H1 (cell line): ENCODE results near the gene CNDP2. TPM values are rescaled to one million over a fixed set of nuclear protein-coding genes. Genes with fewer than 3 reads are reported as not detected.

Source experiments
- CTCF ChIA-PET: fragments of 300-600 bp; sonication (Branson Sonifier 250); formaldehyde crosslinking; loops from one replicate; lab custom pipeline; 2021; ENCODE audit not compliant: partially characterized antibody; lab: Charles Lee
- POLR2A ChIA-PET: fragments of 300-600 bp; sonication (Branson Sonifier 250); formaldehyde crosslinking; loops from one replicate; lab custom pipeline; 2021; ENCODE audit warnings: inconsistent platforms; ENCODE audit not compliant: partially characterized antibody; lab: Charles Lee
- DNase-seq, 2 experiments: peaks; one replicate each; pipeline versions ENCODE4 v3.0.0 to v3.0.0-alpha.2; 2010 to 2022; ENCODE audit warnings: low spot score in 2 of 2, low read depth in 1 of 2, mixed read lengths in 1 of 2
- FAIRE-seq: peaks from 2 replicates; lab custom pipeline; 2011; peaks lifted over from hg19 to GRCh38; lab: Jason Lieb, UNC
- H2AFZ ChIP-seq: 2 replicates; pipeline ENCODE4 v1.8.1; 2012; ENCODE audit warnings: low read length, inconsistent platforms
- H2AK5ac ChIP-seq: 2 replicates; pipeline ENCODE4 v1.6.1; 2013; ENCODE audit warnings: low read depth, low read length
- H2BK120ac ChIP-seq: replicated peaks from 2 replicates; pipeline ENCODE3; 2013; ENCODE audit warnings: low read depth, low read length, inconsistent platforms
- H2BK12ac ChIP-seq: 2 replicates; pipeline ENCODE4 v1.6.1; 2013; ENCODE audit warnings: low read depth, low read length
- H2BK15ac ChIP-seq: 2 replicates; pipeline ENCODE4 v1.6.1; 2013; ENCODE audit warnings: low read length
- H2BK20ac ChIP-seq: 2 replicates; pipeline ENCODE4 v1.6.1; 2013; ENCODE audit warnings: low read length
- H2BK5ac ChIP-seq: 2 replicates; pipeline ENCODE4 v1.6.1; 2013; ENCODE audit warnings: low read depth, low read length
- H3K14ac ChIP-seq: 2 replicates; pipeline ENCODE4 v1.6.1; 2013; ENCODE audit warnings: inconsistent platforms; ENCODE audit not compliant: insufficient read length
- H3K18ac ChIP-seq: 2 replicates; pipeline ENCODE4 v1.6.1; 2013; ENCODE audit warnings: low read length; ENCODE audit errors: extremely low read depth
- H3K23ac ChIP-seq: 2 replicates; pipeline ENCODE4 v1.6.1; 2013; ENCODE audit warnings: inconsistent platforms; ENCODE audit not compliant: insufficient read length
- H3K23me2 ChIP-seq: 2 replicates; pipeline ENCODE4 v1.6.1; 2013; ENCODE audit warnings: low read depth, low read length
- H3K27ac ChIP-seq: 2 replicates; pipeline ENCODE4 v1.6.1; 2011; ENCODE audit warnings: low read depth, low read length, inconsistent platforms
- H3K27me3 ChIP-seq, 4 experiments: replicated peaks in 1 of 4; 1 replicate in 1 of 4; 2 replicates in 3 of 4; pipeline versions ENCODE4 v1.6.1 to v1.8.1; 2011 to 2013; ENCODE audit warnings: low read length in 3 of 4, mild to moderate bottlenecking in 3 of 4, inconsistent platforms in 2 of 4, mixed read lengths in 2 of 4, moderate library complexity in 1 of 4; ENCODE audit not compliant: control insufficient read depth in 3 of 4, insufficient read depth in 3 of 4; ENCODE audit errors: extremely low read depth in 1 of 4
- H3K36me3 ChIP-seq, 4 experiments: 2 replicates each; pipeline versions ENCODE4 v1.6.1 to v1.8.1; 2011 to 2013; ENCODE audit warnings: mild to moderate bottlenecking in 4 of 4, low read length in 3 of 4, moderate library complexity in 2 of 4, control low read depth in 1 of 4, inconsistent platforms in 1 of 4; ENCODE audit not compliant: insufficient read depth in 4 of 4, control insufficient read depth in 2 of 4
- H3K4ac ChIP-seq: replicated peaks from 2 replicates; pipeline ENCODE3; 2013; ENCODE audit warnings: low read length, low read depth, mixed read lengths, inconsistent platforms; ENCODE audit not compliant: insufficient read length
- H3K4me1 ChIP-seq, 4 experiments: replicated peaks in 1 of 4; 1 replicate in 1 of 4; 2 replicates in 3 of 4; pipeline versions ENCODE4 v1.6.1 to v1.8.1; 2011 to 2013; ENCODE audit warnings: low read length in 3 of 4, inconsistent platforms in 2 of 4, mixed read lengths in 1 of 4; ENCODE audit not compliant: insufficient read depth in 4 of 4, control insufficient read depth in 3 of 4
- H3K4me2 ChIP-seq, 2 experiments: 2 replicates each; pipeline versions ENCODE4 v1.6.1 to v1.8.1; 2011 to 2013; ENCODE audit warnings: low read depth in 2 of 2, low read length in 2 of 2, control low read depth in 1 of 2, inconsistent platforms in 1 of 2, mild to moderate bottlenecking in 1 of 2; ENCODE audit not compliant: insufficient read depth in 1 of 2
- H3K4me3 ChIP-seq, 4 experiments: fragments of 200-600, 300-600 bp in 1 of 4; sonication (generic), shearing (Covaris generic), sonication (Bioruptor Twin) in 1 of 4; 2 replicates each; pipeline versions ENCODE4 v1.5.1 to v1.8.1; 2011 to 2016; ENCODE audit warnings: low read length in 4 of 4, low read depth in 3 of 4, control low read depth in 2 of 4, inconsistent platforms in 2 of 4, mild to moderate bottlenecking in 2 of 4, mixed read lengths in 1 of 4, moderate library complexity in 1 of 4; ENCODE audit not compliant: insufficient read depth in 2 of 4; ENCODE audit errors: extremely low read depth in 1 of 4
- H3K56ac ChIP-seq: replicated peaks from 2 replicates; pipeline ENCODE3; 2013; ENCODE audit warnings: low read depth, mild to moderate bottlenecking, mixed read lengths, low read length, inconsistent platforms; ENCODE audit not compliant: insufficient read length
- H3K79me1 ChIP-seq: 2 replicates; pipeline ENCODE4 v1.6.1; 2013; ENCODE audit warnings: low read depth, low read length, control low read depth
- H3K79me2 ChIP-seq, 2 experiments: 2 replicates each; pipeline versions ENCODE4 v1.6.1 to v1.8.1; 2012 to 2013; ENCODE audit warnings: low read length in 2 of 2, mild to moderate bottlenecking in 2 of 2, inconsistent platforms in 1 of 2; ENCODE audit not compliant: insufficient read depth in 2 of 2, control insufficient read depth in 1 of 2
- H3K9ac ChIP-seq, 4 experiments: replicated peaks in 1 of 4; 1 replicate in 1 of 4; 2 replicates in 3 of 4; pipeline versions ENCODE4 v1.6.1 to v1.8.1; 2011 to 2013; ENCODE audit warnings: low read depth in 3 of 4, low read length in 3 of 4, control low read depth in 2 of 4, mild to moderate bottlenecking in 2 of 4, moderate library complexity in 2 of 4, inconsistent platforms in 1 of 4; ENCODE audit errors: extremely low read depth in 1 of 4
- H3K9me3 ChIP-seq, 2 experiments: 2 replicates each; pipeline versions ENCODE4 v1.6.1 to v1.8.1; 2012 to 2013; ENCODE audit warnings: mild to moderate bottlenecking in 2 of 2, moderate library complexity in 2 of 2, control low read depth in 1 of 2, inconsistent platforms in 1 of 2, low read depth in 1 of 2, low read length in 1 of 2, mixed read lengths in 1 of 2; ENCODE audit not compliant: insufficient read depth in 2 of 2
- H4K20me1 ChIP-seq, 2 experiments: replicated peaks in 1 of 2; 2 replicates each; pipeline versions ENCODE3 to v1.8.1; 2011 to 2013; ENCODE audit warnings: inconsistent platforms in 2 of 2, low read length in 2 of 2, mild to moderate bottlenecking in 1 of 2; ENCODE audit not compliant: insufficient read depth in 2 of 2, control insufficient read depth in 1 of 2
- H4K5ac ChIP-seq: 2 replicates; pipeline ENCODE4 v1.6.1; 2013; ENCODE audit warnings: low read length, low read depth, mixed read lengths, inconsistent platforms; ENCODE audit not compliant: insufficient read length
- H4K8ac ChIP-seq: 2 replicates; pipeline ENCODE4 v1.8.0; 2013; ENCODE audit warnings: mild to moderate bottlenecking, moderate library complexity, low read length, inconsistent platforms; ENCODE audit not compliant: insufficient read depth; ENCODE audit errors: extremely low read depth
- H4K91ac ChIP-seq: replicated peaks from 2 replicates; pipeline ENCODE3; 2013; ENCODE audit warnings: low read length, mixed read lengths, inconsistent platforms; ENCODE audit not compliant: insufficient read length
- BRCA1 ChIP-seq: IDR thresholded peaks from 2 replicates; pipeline ENCODE4 v1.6.1; 2012; ENCODE audit warnings: low read depth, low read length, improper control_type of control experiment
- CHD2 ChIP-seq: IDR thresholded peaks from 2 replicates; pipeline ENCODE4 v1.6.1; 2012; ENCODE audit warnings: low read length, improper control_type of control experiment
- EP300 ChIP-seq, 2 experiments: IDR thresholded peaks; 1 replicate in 1 of 2; 2 replicates in 1 of 2; pipeline ENCODE4 v1.6.1; 2011 to 2012; ENCODE audit warnings: low read depth in 2 of 2, low read length in 2 of 2, mild to moderate bottlenecking in 2 of 2, borderline replicate concordance in 1 of 2, inconsistent platforms in 1 of 2, moderate library complexity in 1 of 2
- FOSL1 ChIP-seq: IDR thresholded peaks from 2 replicates; pipeline ENCODE4 v1.6.1; 2011; ENCODE audit warnings: mild to moderate bottlenecking, low read depth, low read length, moderate library complexity; ENCODE audit not compliant: insufficient read depth
- HDAC6 ChIP-seq: IDR thresholded peaks from one replicate; pipeline ENCODE4 v1.7.1; 2012; ENCODE audit warnings: low read depth, mild to moderate bottlenecking, inconsistent platforms, low read length, moderate library complexity
- PHF8 ChIP-seq: fragments of 200-600 bp; sonication (generic); conservative IDR thresholded peaks from 2 replicates; pipeline ENCODE4 v1.7.1; 2012; ENCODE audit warnings: low read depth, mild to moderate bottlenecking, inconsistent platforms, low read length, moderate library complexity
- RFX5 ChIP-seq: IDR thresholded peaks from 2 replicates; pipeline ENCODE4 v1.6.1; 2011; ENCODE audit warnings: low read depth, low read length, improper control_type of control experiment, borderline replicate concordance
- RXRA ChIP-seq: IDR thresholded peaks from 2 replicates; pipeline ENCODE4 v1.6.1; 2011; ENCODE audit warnings: low read depth, mild to moderate bottlenecking, low read length, moderate library complexity; ENCODE audit not compliant: insufficient read depth
- TAF1 ChIP-seq: IDR thresholded peaks from 2 replicates; pipeline ENCODE4 v1.6.1; 2011; ENCODE audit warnings: mild to moderate bottlenecking, low read depth, low read length
- USF2 ChIP-seq: IDR thresholded peaks from 2 replicates; pipeline ENCODE4 v1.6.1; 2011; ENCODE audit warnings: low read length, improper control_type of control experiment
- WGBS, 2 experiments: shearing (Covaris generic) in 1 of 2; methylation state at CpG; one replicate each; pipeline versions ENCODE4 v1.1.6 to v1.1.7; 2013 to 2015; ENCODE audit warnings: low lambda C conversion rate in 2 of 2, mixed read lengths in 2 of 2, inconsistent platforms in 1 of 2, low coverage in 1 of 2, missing lambda C conversion rate in 1 of 2; ENCODE audit not compliant: insufficient replicate concordance in 2 of 2, insufficient coverage in 1 of 2, insufficient read length in 1 of 2; ENCODE audit errors: extremely low coverage in 1 of 2, missing lambda C conversion rate in 1 of 2; 5-methylcytosine and 5-hydroxymethylcytosine counted together
- polyA plus RNA-seq, 7 experiments: library from polyadenylated mRNA; depleted of rRNA in 3 of 7; stranded (reverse) in 5 of 7; unstranded in 2 of 7; fragments of >200 nt in 5 of 7; fragments of 200-250 nt in 2 of 7; gene quantifications; 1 replicate in 5 of 7; 2 replicates in 1 of 7; 4 replicates in 1 of 7; pipeline versions ENCODE4 v1.2.1 to v1.2.3, GENCODE V29; 2011 to 2013; ENCODE audit warnings: missing spikeins in 2 of 7, mixed read lengths in 2 of 7
- total RNA-seq: library from RNA; stranded (reverse); fragmentation: NEBNext Ultra II Directional; extraction: Animal tissue kit (Norgen Biotek cat#: 25700); gene quantifications from 2 replicates; pipeline ENCODE4 v1.2.1, GENCODE V29; 2021

CNDP2 gene
- total and polyA plus RNA-seq, 2 of the 8 experiments (the other 6 are each of a cell fraction or from before 2014, with no cell fraction given): 71.8 to 243 TPM

GRCh38 chr18:74522635-74523548 lies 26.7 kb downstream of the CNDP2 start:
- no peaks in the 10 kb centered on the region for H3K79me2 ChIP-seq
- H4K8ac ChIP-seq: no peak overlapping the region
- H2BK5ac ChIP-seq: no peak overlapping the region
- H3K23ac ChIP-seq: no peak overlapping the region
- H3K23me2 ChIP-seq: no peaks in the 10 kb centered on the region
- H3K36me3 ChIP-seq: peaks cover 4 to 46% (median 24%) of the 10 kb centered on the region in 4 experiments; a peak in 7 of 8 replicates
- H4K91ac ChIP-seq: no peak overlapping the region
- H3K14ac ChIP-seq: no peak overlapping the region
- no peak overlapping the region for H4K5ac ChIP-seq
- no peak overlapping the region for H2BK12ac ChIP-seq
- no peak overlapping the region for H2AFZ ChIP-seq
- no peak overlapping the region for H2BK15ac ChIP-seq
- H2BK120ac ChIP-seq: no peak overlapping the region
- no peak overlapping the region for H3K27ac ChIP-seq
- 95% methylated on average over 23 of the region's 23 CpGs; no CpG with 5 or more reads in 1 of the 2 experiments for WGBS, 2 experiments
- H3K27me3 ChIP-seq: no peaks in the 10 kb centered on the region
- ChIA-PET POLR2A (interaction anchor here (1.1 to 2.1 kb wide), 6 partner anchors 10 to 26 kb away, joined by 3 to 9 read pairs (median 6); partner anchors contain the start of gene CNDP2), CTCF (interaction anchor here (0.5 to 1.1 kb wide), 3 partner anchors 66 to 294 kb away, joined by 3 to 4 read pairs (median 3); partner anchors contain the start of gene DIPK1C)
- no peaks in the 10 kb centered on the region; a peak in 1 of 7 replicates for H3K4me1 ChIP-seq
- H4K20me1 ChIP-seq: no peaks in the 10 kb centered on the region
- no peak overlapping the region for H3K18ac ChIP-seq
- H3K4me2 ChIP-seq: no peak overlapping the region
- DNase-seq (no peak), FAIRE-seq (no peak)
- no peak overlapping the region for H3K9ac ChIP-seq
- no peak overlapping the region for H2AK5ac ChIP-seq
- no peak overlapping the region for H3K4me3 ChIP-seq
- no peak overlapping the region for H3K4ac ChIP-seq
- H3K79me1 ChIP-seq: no peaks in the 10 kb centered on the region
- H3K9me3 ChIP-seq: peaks cover 0 to 7% of the 10 kb centered on the region in 2 experiments; a peak in 2 of 4 replicates
- no peak overlapping the region for H3K56ac ChIP-seq
- no peak overlapping the region for H2BK20ac ChIP-seq
- TF ChIP-seq EP300 (IDR thresholded peaks at IDR 0.05; ENCODE audit: borderline replicate concordance in 1 of 2, low read depth in 2 of 2, low read length in 2 of 2): no peak
- TF ChIP-seq FOSL1: no peak
- TF ChIP-seq RXRA: no peak
- TF ChIP-seq USF2: no peak
- TF ChIP-seq RFX5: no peak
- no peak for TF ChIP-seq PHF8
- TF ChIP-seq HDAC6: no peak
- no peak for TF ChIP-seq TAF1
- no peak for TF ChIP-seq BRCA1
- no peak for TF ChIP-seq CHD2
